ENCODE results near the gene PACS1.

- no peak for TF ChIP-seq POLR2A (IDR thresholded peaks at IDR 0.05)
- TF ChIP-seq CTCF (IDR thresholded peaks at IDR 0.05) = no peak
These were observed 30.3 kb upstream of the PACS1 start for GRCh38 chr11:66039765-66040164.

All from breast epithelium (tissue), 3 donors.